ENCODE data around the gene STEAP1B.
"Not testable (repeated sequence)": the region's sequence is repeated elsewhere in the genome, so short reads cannot be mapped to it uniquely, and the experiment has no call there.

GRCh38 chr7:22524353-22524947, 24.5 kb upstream of the STEAP1B start:
- TF ChIP-seq MXI1 (IDR thresholded peaks at IDR 0.05; ENCODE audit: borderline replicate concordance, low read depth, low read length); CTCF (conservative IDR thresholded peaks at IDR 0.05; ENCODE audit: low read depth, low read length); POLR2A (IDR thresholded peaks at IDR 0.05; ENCODE audit: low read depth, low read length); USF2 (IDR thresholded peaks at IDR 0.05; ENCODE audit: low read depth, low read length); RFX5 (IDR thresholded peaks at IDR 0.05; ENCODE audit: low read depth, low read length); SMC3 (IDR thresholded peaks at IDR 0.05; ENCODE audit: low read depth, low read length); RCOR1 (IDR thresholded peaks at IDR 0.05; ENCODE audit: insufficient replicate concordance, low read length): not testable (repeated sequence)
